K562 treated with DMSO at 1 percent for 4 hours (cell line): ENCODE results near the gene LCK. TPM values are rescaled to one million over a fixed set of nuclear protein-coding genes. Genes with fewer than 3 reads are reported as not detected.

Experiments
- total RNA-seq: library from RNA; unstranded; fragments of 300-600 nt; gene quantifications from 2 replicates; pipeline ENCODE4 v1.2.3, GENCODE V29; 2022; ENCODE audit not compliant: insufficient read depth

LCK gene
- total RNA-seq = not detected in 2 replicates

DNA sequence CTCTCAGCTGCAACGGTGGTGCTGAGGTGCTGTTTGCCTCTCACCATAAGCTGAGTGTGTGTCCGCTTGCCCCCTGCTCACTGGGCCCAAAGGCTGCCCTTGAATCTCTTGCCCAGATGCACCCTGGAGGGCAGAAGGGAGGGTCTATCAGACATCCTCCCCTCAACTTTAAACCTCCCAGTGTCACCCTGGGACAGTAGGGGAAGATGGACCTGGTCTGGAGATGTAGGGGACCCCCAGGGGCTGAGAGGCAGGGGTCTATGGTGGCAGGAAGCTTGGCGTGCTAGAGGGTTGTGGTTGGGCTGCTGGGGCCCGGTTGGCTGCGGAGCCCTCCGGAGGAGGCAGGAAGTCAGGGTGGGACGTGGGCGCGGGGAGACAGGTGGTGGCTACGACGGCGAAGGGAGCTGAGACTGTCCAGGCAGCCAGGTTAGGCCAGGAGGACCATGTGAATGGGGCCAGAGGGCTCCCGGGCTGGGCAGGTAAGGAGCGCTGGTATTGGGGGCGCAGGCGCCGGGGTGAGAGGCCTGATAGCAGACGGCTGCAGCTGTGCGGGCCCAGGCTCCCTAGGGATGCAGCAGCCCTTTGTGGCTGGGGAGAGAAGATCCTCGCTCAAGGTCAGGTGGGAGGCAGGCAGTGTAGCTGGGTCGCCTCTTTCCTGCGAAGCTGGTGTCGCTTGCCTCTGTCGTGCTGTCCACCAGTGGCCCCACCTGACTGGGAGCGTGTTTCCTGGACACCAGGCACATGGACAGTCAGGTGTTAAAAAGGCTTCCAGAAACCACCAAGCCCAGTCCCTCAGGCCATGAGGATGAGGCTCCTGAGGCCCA, at the start of gene LCK:
TSS of gene LCK (plus strand) at position 373 of the 824 bp plus-strand sequence. CDS start 23,065 bp downstream, outside the sequence.

GRCh38 chr1:32205401-32206370, 45.4 kb upstream of the LCK start, which contains the start of gene IQCC:
IQCC (plus strand) TSS chr1:32205671; CDS start chr1:32205682, 11 bp downstream.

GRCh38 chr1:32208891-32209328, 42.2 kb upstream of the LCK start, which contains the start of gene DCDC2B:
DCDC2B (plus strand) TSS chr1:32209089; CDS start chr1:32209094, 5 bp downstream.

GRCh38 chr1:32221980-32222755, 28.9 kb upstream of the LCK start, which contains the start of the genes EIF3I and TMEM234:
EIF3I (plus strand) TSS chr1:32222407; CDS start chr1:32222442, 35 bp downstream.
TMEM234 (minus strand) TSS chr1:32222353; CDS start chr1:32222322, 31 bp downstream.

DNA sequence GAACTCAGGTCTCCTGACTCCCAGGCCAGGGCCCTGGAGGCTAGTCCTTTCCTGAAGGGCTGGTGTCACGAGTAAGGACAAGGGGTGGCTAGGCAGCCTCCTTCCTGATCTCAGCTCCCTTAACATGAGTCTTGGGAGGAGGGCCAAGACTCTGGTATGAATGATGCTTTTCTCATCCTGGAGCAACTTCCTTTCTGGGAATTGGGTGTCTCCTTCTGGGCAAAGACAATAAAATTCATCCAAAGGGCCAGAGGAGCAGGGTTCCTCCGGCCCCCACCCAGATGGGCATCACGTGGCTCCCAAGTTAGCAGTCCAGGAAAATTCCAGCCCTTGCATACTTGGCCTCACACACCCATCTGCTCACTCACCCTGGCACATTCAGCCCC, 4.2 kb upstream of the LCK start, which contains the start of gene FAM167B:
TSS of gene FAM167B (plus strand) at position 335 of the 386 bp plus-strand sequence. CDS start 200 bp downstream, outside the sequence.

GRCh38 chr1:32291708-32292538, 40.9 kb downstream of the LCK start, which contains the start of gene HDAC1:
HDAC1 (plus strand) TSS chr1:32292083; CDS start chr1:32292170, 87 bp downstream.

Other genes starting within 250 kb of the LCK start
- 131 and 140 TPM in 2 replicates for gene KHDRBS1, start 237.4 kb upstream of the LCK start, total RNA-seq
- gene TMEM39B, start 178.3 kb upstream of the LCK start, total RNA-seq = 31.6 and 35.5 TPM in 2 replicates
- 16.6 and 21.4 TPM in 2 replicates for gene KPNA6, start 143.2 kb upstream of the LCK start, total RNA-seq
- gene TXLNA, start 71.6 kb upstream of the LCK start, total RNA-seq = 39.0 and 39.7 TPM in 2 replicates
- 26.5 and 34.8 TPM in 2 replicates for gene CCDC28B, start 50.7 kb upstream of the LCK start, total RNA-seq
- gene IQCC, start 45.6 kb upstream of the LCK start, total RNA-seq = 6.0 and 6.8 TPM in 2 replicates
- gene DCDC2B, start 42.2 kb upstream of the LCK start, total RNA-seq = not detected in 2 replicates
- 5.3 and 6.7 TPM in 2 replicates for gene TMEM234, start 28.9 kb upstream of the LCK start, total RNA-seq
- 336 and 344 TPM in 2 replicates for gene EIF3I, start 28.9 kb upstream of the LCK start, total RNA-seq
- not detected in 2 replicates for gene FAM167B, start 4.0 kb upstream of the LCK start, total RNA-seq
- gene HDAC1, start 40.8 kb downstream of the LCK start, total RNA-seq = 207 and 208 TPM in 2 replicates
- 73.9 and 74.4 TPM in 2 replicates for gene MARCKSL1, start 85.0 kb downstream of the LCK start, total RNA-seq
- gene FAM229A, start 111.2 kb downstream of the LCK start, total RNA-seq = 21.4 and 29.8 TPM in 2 replicates
- gene TSSK3, start 111.3 kb downstream of the LCK start, total RNA-seq = 2.4 TPM in 1 of 2 replicates, not detected in the other
- 36.4 and 60.1 TPM in 2 replicates for gene BSDC1, start 143.2 kb downstream of the LCK start, total RNA-seq
- not detected in 2 replicates for gene ZBTB8B, start 213.8 kb downstream of the LCK start, total RNA-seq